ENCODE results near the gene PDCD10.

Gene PDCD10

DNA sequence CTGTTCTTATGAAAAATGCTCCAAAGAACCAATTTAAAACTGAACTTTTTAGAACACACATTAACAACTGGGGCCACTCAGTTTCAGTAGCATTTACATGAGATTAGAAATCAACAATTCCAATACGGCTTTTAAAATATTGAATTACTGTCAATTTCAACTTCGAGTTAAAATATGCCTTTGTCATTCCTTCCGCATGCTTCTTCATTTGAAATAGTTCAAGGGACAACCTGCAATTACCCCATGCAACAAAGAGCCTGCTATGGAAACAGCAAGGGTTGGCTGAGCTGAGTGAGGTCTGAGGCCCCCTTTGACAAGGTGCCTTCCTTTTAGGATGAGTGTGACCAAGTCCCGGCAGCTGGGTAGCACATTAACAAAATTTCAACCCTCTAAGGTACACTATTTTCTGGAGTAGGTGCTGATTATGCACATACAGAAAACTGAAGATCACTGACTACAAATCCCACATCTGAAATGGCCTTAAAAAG lies 11.6 kb downstream of the PDCD10 start:
- Histone ChIP-seq H2AK5ac (ENCODE audit: low read length) (no peak overlapping the region), H3K4me2 (ENCODE audit: low read length) (no peak overlapping the region), H3K14ac (ENCODE audit: low read length) (no peak overlapping the region), H3K27ac (ENCODE audit: low read depth, low read length) (no peak overlapping the region), H3K18ac (ENCODE audit: low read length) (no peak overlapping the region), H3K9ac (ENCODE audit: low read length) (no peak overlapping the region), H2BK12ac (ENCODE audit: low read length) (no peak overlapping the region), H4K91ac (ENCODE audit: low read depth, low read length) (no peak overlapping the region), H3K4me3 (ENCODE audit: low read depth, low read length) (no peak overlapping the region), H3K9me3 (ENCODE audit: insufficient read depth, low read depth, low read length) (no peaks in the 10 kb centered on the region), H3K4ac (ENCODE audit: low read depth, low read length) (no peak overlapping the region), H4K12ac (ENCODE audit: low read depth, low read length) (no peak overlapping the region), H2BK5ac (ENCODE audit: low read depth, low read length, poor library complexity) (no peak overlapping the region), H2BK120ac (ENCODE audit: insufficient read depth, low read length, poor library complexity) (no peak overlapping the region), H3K79me1 (ENCODE audit: low read length) (no peaks in the 10 kb centered on the region), H3K36me3 (ENCODE audit: control insufficient read depth in 1 of 2, insufficient read depth in 2 of 2, low read length in 2 of 2) (peaks cover 0 to 2% of the 10 kb centered on the region in 2 experiments), H3K4me1 (ENCODE audit: control insufficient read depth in 1 of 2, insufficient read depth in 2 of 2, low read length in 2 of 2) (no peaks in the 10 kb centered on the region), H3K79me2 (ENCODE audit: control insufficient read depth, insufficient read depth, low read length, poor library complexity) (no peaks in the 10 kb centered on the region), H3K27me3 (ENCODE audit: insufficient read depth, low read length) (no peaks in the 10 kb centered on the region), H3K23ac (ENCODE audit: low read length) (no peak overlapping the region), H4K8ac (ENCODE audit: low read depth, low read length) (no peak overlapping the region), H2AFZ (ENCODE audit: insufficient read depth, low read length, poor library complexity) (no peak overlapping the region)
- DNase-seq, result peak in 1 of 2 donors; percentile 13
- no CpG with 5 or more reads among the region's 4 CpGs for WGBS (ENCODE audit: extremely low coverage, insufficient coverage, insufficient read length)

DNA sequence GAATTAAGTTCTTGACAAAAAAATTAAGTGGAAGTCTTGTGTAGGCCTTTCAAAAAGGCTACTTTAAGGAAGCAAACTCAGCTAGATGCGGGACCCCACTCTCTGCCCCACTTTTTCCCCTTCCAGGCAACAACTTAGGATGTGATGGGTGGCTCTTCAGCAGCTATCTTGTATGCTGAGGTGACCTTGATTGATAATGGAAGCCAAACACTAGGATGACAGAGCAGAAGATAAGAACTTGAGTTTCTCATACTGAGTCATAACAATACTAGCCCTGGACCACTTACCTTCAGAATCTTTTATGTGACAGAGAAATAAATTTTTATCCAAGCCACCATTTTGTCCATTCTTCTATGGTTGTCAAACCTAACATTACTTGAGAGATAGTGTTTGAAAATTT lies 16.1 kb downstream of the PDCD10 start:
- WGBS (ENCODE audit: extremely low coverage, insufficient coverage, insufficient read length), result no CpG with 5 or more reads among the region's 1 CpG
- Histone ChIP-seq H3K4me3 (ENCODE audit: low read depth, low read length) (no peak overlapping the region), H4K8ac (ENCODE audit: low read depth, low read length) (no peak overlapping the region), H3K36me3 (ENCODE audit: control insufficient read depth in 1 of 2, insufficient read depth in 2 of 2, low read length in 2 of 2) (peaks cover 0 to 2% of the 10 kb centered on the region in 2 experiments), H2AFZ (ENCODE audit: insufficient read depth, low read length, poor library complexity) (no peak overlapping the region), H2BK5ac (ENCODE audit: low read depth, low read length, poor library complexity) (no peak overlapping the region), H3K18ac (ENCODE audit: low read length) (no peak overlapping the region), H3K9me3 (ENCODE audit: insufficient read depth, low read depth, low read length) (no peaks in the 10 kb centered on the region), H3K4me2 (ENCODE audit: low read length) (no peak overlapping the region), H2BK12ac (ENCODE audit: low read length) (no peak overlapping the region), H3K4ac (ENCODE audit: low read depth, low read length) (no peak overlapping the region), H3K79me1 (ENCODE audit: low read length) (no peaks in the 10 kb centered on the region), H4K12ac (ENCODE audit: low read depth, low read length) (no peak overlapping the region), H3K27me3 (ENCODE audit: insufficient read depth, low read length) (no peaks in the 10 kb centered on the region), H3K4me1 (ENCODE audit: control insufficient read depth in 1 of 2, insufficient read depth in 2 of 2, low read length in 2 of 2) (no peaks in the 10 kb centered on the region), H3K79me2 (ENCODE audit: control insufficient read depth, insufficient read depth, low read length, poor library complexity) (no peaks in the 10 kb centered on the region), H3K27ac (ENCODE audit: low read depth, low read length) (no peak overlapping the region), H2AK5ac (ENCODE audit: low read length) (no peak overlapping the region), H4K91ac (ENCODE audit: low read depth, low read length) (no peak overlapping the region), H2BK120ac (ENCODE audit: insufficient read depth, low read length, poor library complexity) (no peak overlapping the region), H3K9ac (ENCODE audit: low read length) (no peak overlapping the region), H3K23ac (ENCODE audit: low read length) (no peak overlapping the region), H3K14ac (ENCODE audit: low read length) (no peak overlapping the region)
- DNase-seq, result no peak

DNA sequence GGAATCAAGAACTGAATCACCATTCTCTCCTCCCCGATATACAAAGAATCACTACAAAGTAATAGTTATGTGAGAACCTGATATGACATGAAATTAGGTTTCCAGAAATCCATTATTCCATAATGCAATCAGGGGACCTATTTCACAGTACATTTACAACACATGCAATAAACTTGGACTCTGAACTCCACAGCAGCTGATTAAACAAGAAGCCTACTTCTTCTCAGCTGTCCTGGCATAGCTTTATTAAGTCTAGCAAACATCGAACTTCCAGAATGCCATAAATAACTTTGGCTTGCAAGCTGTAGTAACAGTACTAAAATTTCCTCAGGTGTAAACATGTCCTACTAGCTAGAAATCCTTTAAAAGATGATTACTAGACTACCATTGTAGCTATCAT lies 17.8 kb downstream of the PDCD10 start:
- Histone ChIP-seq H3K23ac (ENCODE audit: low read length) (no peak overlapping the region), H3K9me3 (ENCODE audit: insufficient read depth, low read depth, low read length) (no peaks in the 10 kb centered on the region), H2AFZ (ENCODE audit: insufficient read depth, low read length, poor library complexity) (no peak overlapping the region), H2AK5ac (ENCODE audit: low read length) (no peak overlapping the region), H4K12ac (ENCODE audit: low read depth, low read length) (no peak overlapping the region), H4K91ac (ENCODE audit: low read depth, low read length) (no peak overlapping the region), H3K4me2 (ENCODE audit: low read length) (no peak overlapping the region), H2BK120ac (ENCODE audit: insufficient read depth, low read length, poor library complexity) (no peak overlapping the region), H2BK5ac (ENCODE audit: low read depth, low read length, poor library complexity) (no peak overlapping the region), H3K27ac (ENCODE audit: low read depth, low read length) (no peak overlapping the region), H3K36me3 (ENCODE audit: control insufficient read depth in 1 of 2, insufficient read depth in 2 of 2, low read length in 2 of 2) (peaks cover 0 to 2% of the 10 kb centered on the region in 2 experiments), H3K27me3 (ENCODE audit: insufficient read depth, low read length) (no peaks in the 10 kb centered on the region), H3K18ac (ENCODE audit: low read length) (no peak overlapping the region), H3K9ac (ENCODE audit: low read length) (no peak overlapping the region), H3K14ac (ENCODE audit: low read length) (no peak overlapping the region), H2BK12ac (ENCODE audit: low read length) (no peak overlapping the region), H3K4ac (ENCODE audit: low read depth, low read length) (no peak overlapping the region), H3K79me2 (ENCODE audit: control insufficient read depth, insufficient read depth, low read length, poor library complexity) (no peaks in the 10 kb centered on the region), H4K8ac (ENCODE audit: low read depth, low read length) (no peak overlapping the region), H3K4me1 (ENCODE audit: control insufficient read depth in 1 of 2, insufficient read depth in 2 of 2, low read length in 2 of 2) (no peaks in the 10 kb centered on the region), H3K4me3 (ENCODE audit: low read depth, low read length) (no peak overlapping the region), H3K79me1 (ENCODE audit: low read length) (no peaks in the 10 kb centered on the region)
- no CpG with 5 or more reads among the region's 2 CpGs for WGBS (ENCODE audit: extremely low coverage, insufficient coverage, insufficient read length)
- no peak for DNase-seq

DNA sequence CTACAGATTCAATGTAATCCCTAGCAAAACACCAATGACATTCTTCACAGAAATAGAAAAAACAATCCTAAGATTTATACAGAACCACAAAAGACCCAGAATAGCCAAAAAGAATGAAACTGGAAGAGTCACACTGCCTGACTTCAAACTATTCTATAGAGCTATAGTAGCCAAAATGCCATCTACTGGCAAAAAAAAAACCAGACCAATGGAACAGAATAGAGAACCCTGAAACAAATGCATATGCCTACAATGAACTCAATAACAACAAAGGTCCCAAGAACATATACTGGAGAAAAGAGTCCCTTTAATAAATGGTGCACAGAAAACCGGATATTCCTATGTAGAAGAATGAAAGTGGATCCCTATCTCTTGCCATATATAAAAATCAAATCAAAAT lies 19.8 kb downstream of the PDCD10 start:
- H3K9ac ChIP-seq (ENCODE audit: low read length), result no peak overlapping the region
- H3K9me3 ChIP-seq (ENCODE audit: insufficient read depth, low read depth, low read length), result no peaks in the 10 kb centered on the region
- no peak overlapping the region for H3K4me3 ChIP-seq (ENCODE audit: low read depth, low read length)
- no peak overlapping the region for H4K12ac ChIP-seq (ENCODE audit: low read depth, low read length)
- no CpG with 5 or more reads among the region's 1 CpG for WGBS (ENCODE audit: extremely low coverage, insufficient coverage, insufficient read length)
- H3K4me1 ChIP-seq (ENCODE audit: control insufficient read depth in 1 of 2, insufficient read depth in 2 of 2, low read length in 2 of 2), result peaks cover 0 to 2% of the 10 kb centered on the region in 2 experiments
- H3K23ac ChIP-seq (ENCODE audit: low read length), result no peak overlapping the region
- no peaks in the 10 kb centered on the region for H3K27me3 ChIP-seq (ENCODE audit: insufficient read depth, low read length)
- DNase-seq, result no peak
- H2AK5ac ChIP-seq (ENCODE audit: low read length), result no peak overlapping the region
- H3K4me2 ChIP-seq (ENCODE audit: low read length), result no peak overlapping the region
- no peak overlapping the region for H4K91ac ChIP-seq (ENCODE audit: low read depth, low read length)
- no peak overlapping the region for H2AFZ ChIP-seq (ENCODE audit: insufficient read depth, low read length, poor library complexity)
- no peak overlapping the region for H2BK12ac ChIP-seq (ENCODE audit: low read length)
- peaks cover 3 to 7% of the 10 kb centered on the region in 2 experiments for H3K36me3 ChIP-seq (ENCODE audit: control insufficient read depth in 1 of 2, insufficient read depth in 2 of 2, low read length in 2 of 2)
- no peak overlapping the region for H4K8ac ChIP-seq (ENCODE audit: low read depth, low read length)
- H3K14ac ChIP-seq (ENCODE audit: low read length), result no peak overlapping the region
- H3K4ac ChIP-seq (ENCODE audit: low read depth, low read length), result no peak overlapping the region
- no peak overlapping the region for H3K27ac ChIP-seq (ENCODE audit: low read depth, low read length)
- H2BK5ac ChIP-seq (ENCODE audit: low read depth, low read length, poor library complexity), result no peak overlapping the region
- no peak overlapping the region for H2BK120ac ChIP-seq (ENCODE audit: insufficient read depth, low read length, poor library complexity)
- H3K79me1 ChIP-seq (ENCODE audit: low read length), result no peaks in the 10 kb centered on the region
- H3K79me2 ChIP-seq (ENCODE audit: control insufficient read depth, insufficient read depth, low read length, poor library complexity), result no peaks in the 10 kb centered on the region
- no peak overlapping the region for H3K18ac ChIP-seq (ENCODE audit: low read length)
